Tibial nerve (tissue), 4 donors: Measurements from ENCODE around the gene CAPN15.

Experiments
- CTCF ChIP-seq, 5 experiments: fragments of 200-600 bp in 3 of 5; fragments of 450-650 bp in 2 of 5; sonication (generic) in 3 of 5; IDR thresholded peaks; one replicate each; pipeline ENCODE4 v1.5.1; 2016 to 2019; ENCODE audit warnings: antibody characterized with exemption in 5 of 5, mild to moderate bottlenecking in 3 of 5, moderate library complexity in 2 of 5
- EP300 ChIP-seq, 2 donors: sonication (generic); formaldehyde crosslinking; IDR thresholded peaks; one replicate each; pipeline ENCODE4 v1.6.1; 2017; ENCODE audit warnings: antibody characterized with exemption in 2 of 2, mild to moderate bottlenecking in 1 of 2
- POLR2A ChIP-seq, 2 donors: fragments of 450-650 bp; IDR thresholded peaks; one replicate each; pipeline ENCODE4 v1.6.1; 2017; ENCODE audit warnings: antibody characterized with exemption in 2 of 2, mild to moderate bottlenecking in 2 of 2, moderate library complexity in 2 of 2

GRCh38 chr16:526181-527014 is 1.1 kb upstream of the CAPN15 start:
- TF ChIP-seq CTCF (IDR thresholded peaks at IDR 0.05) (no peak), POLR2A (IDR thresholded peaks at IDR 0.05) (no peak), EP300 (IDR thresholded peaks at IDR 0.05) (no peak)
